Activated T-helper 1 cell treated with anti-CD3 and anti-CD28 coated beads, Interleukin-12 subunit alpha, Interleukin-12 subunit beta, Interleukin-2, Interleukin-4 antibody, amounts not matched to agents 30 ng/mL and 10 ng/mL and 1 ng/mL, durations not matched to agents 14 hours and 24 hours and 36 hours (primary cell): ENCODE data around the gene SLC22A1. TPM values are rescaled to one million over a fixed set of nuclear protein-coding genes. Genes with fewer than 3 reads are reported as not detected.

Experiments used
- DNase-seq: peaks from one replicate; pipeline ENCODE4 v3.0.0; 2021; ENCODE audit warnings: low spot score
- H3K27ac Mint-ChIP-seq: one replicate; pipeline ENCODE4 v1.8.0; 2021; ENCODE audit warnings: mild to moderate bottlenecking, mixed read lengths
- H3K27me3 Mint-ChIP-seq: one replicate; pipeline ENCODE4 v1.8.0; 2022; ENCODE audit warnings: mild to moderate bottlenecking, moderate library complexity, mixed read lengths; ENCODE audit not compliant: insufficient read depth
- H3K36me3 Mint-ChIP-seq: one replicate; pipeline ENCODE4 v1.8.0; 2021; ENCODE audit warnings: low read depth, mixed read lengths
- H3K4me1 Mint-ChIP-seq: one replicate; pipeline ENCODE4 v1.8.0; 2021; ENCODE audit warnings: low read depth, mixed read lengths
- H3K4me3 Mint-ChIP-seq: one replicate; pipeline ENCODE4 v1.8.0; 2021; ENCODE audit warnings: mild to moderate bottlenecking, moderate library complexity, mixed read lengths
- H3K9me3 Mint-ChIP-seq: one replicate; pipeline ENCODE4 v1.8.0; 2021; ENCODE audit warnings: mixed read lengths
- intact Hi-C: fragments of 100-400 bp; cut with micrococcal nuclease; formaldehyde crosslinking; loops from one replicate; pipeline ENCODE4 v1.15.1; 2024
- total RNA-seq: library from RNA; stranded (reverse); gene quantifications from 2 replicates; pipeline ENCODE4 v1.2.3, GENCODE V29; 2022

SLC22A1 gene
- total RNA-seq, 1 donor from 2014 or later = 3.7 TPM

DNA sequence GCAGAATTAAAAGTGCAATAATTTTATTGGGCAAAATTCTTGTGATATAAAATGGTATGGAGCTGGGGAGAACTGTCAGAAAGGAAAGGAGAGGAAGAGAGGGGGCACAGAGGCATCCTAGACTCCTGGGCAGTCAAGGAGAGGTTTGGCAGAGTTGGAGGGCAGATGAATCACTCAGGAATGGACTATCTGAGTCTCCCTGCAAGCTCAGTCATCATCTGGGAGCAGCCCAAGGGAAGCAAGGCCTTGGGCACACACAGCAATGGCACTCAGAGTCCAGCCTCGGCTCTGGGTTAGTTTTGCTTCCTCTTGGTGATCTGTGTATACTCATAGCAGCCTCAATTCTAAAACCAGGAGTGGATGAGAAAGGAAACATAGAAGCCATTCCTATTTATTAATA lies 67.2 kb downstream of the SLC22A1 start:
- Mint-ChIP-seq H3K27ac (no peak overlapping the region), H3K36me3 (peaks cover 2% of the 10 kb centered on the region), H3K4me1 (no peaks in the 10 kb centered on the region), H3K4me3 (no peak overlapping the region), H3K27me3 (peaks cover 4% of the 10 kb centered on the region), H3K9me3 (peaks cover 22% of the 10 kb centered on the region)
- intact Hi-C loops = no loop called here
- no peak for DNase-seq

DNA sequence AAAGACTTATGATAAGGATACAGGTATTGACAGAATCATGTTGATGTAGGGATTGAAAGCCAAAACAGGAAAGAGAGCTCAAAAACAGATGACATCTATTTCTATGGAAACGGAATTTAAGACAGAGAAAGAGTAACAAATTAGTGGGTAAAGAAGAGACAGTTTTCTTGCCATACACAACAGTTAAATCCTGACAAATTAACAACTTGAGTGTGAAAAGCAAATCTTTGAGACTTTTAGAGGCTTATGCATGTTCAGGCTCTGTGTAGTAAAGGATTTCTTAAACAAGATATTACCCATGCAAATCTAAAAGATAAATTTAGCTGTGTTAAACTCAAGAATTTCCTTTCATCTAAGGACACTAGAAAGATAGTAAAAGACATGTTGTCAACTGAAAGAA lies 68.5 kb downstream of the SLC22A1 start:
- Mint-ChIP-seq H3K4me1 (no peaks in the 10 kb centered on the region), H3K27ac (no peak overlapping the region)
- intact Hi-C loops = no loop called here

GRCh38 chr6:160190973-160191372 lies 69.4 kb downstream of the SLC22A1 start:
- intact Hi-C loops = no loop called here
- Mint-ChIP-seq H3K4me1 (no peaks in the 10 kb centered on the region), H3K27ac (no peak overlapping the region), H3K9me3 (peaks cover 30% of the 10 kb centered on the region), H3K27me3 (peaks cover 7% of the 10 kb centered on the region), H3K36me3 (peaks cover 2% of the 10 kb centered on the region), H3K4me3 (no peak overlapping the region)
- DNase-seq = no peak

More for the DNA sequence above, 68.5 kb downstream of the SLC22A1 start:
- no peak overlapping the region for H3K4me3 Mint-ChIP-seq
- DNase-seq = no peak
- H3K9me3 Mint-ChIP-seq = peaks cover 30% of the 10 kb centered on the region
- peaks cover 2% of the 10 kb centered on the region for H3K36me3 Mint-ChIP-seq
- H3K27me3 Mint-ChIP-seq = peaks cover 4% of the 10 kb centered on the region

- no peak overlapping the region for H3K4me3 Mint-ChIP-seq
- intact Hi-C loops = no loop called here
- H3K27me3 Mint-ChIP-seq = peaks cover 8% of the 10 kb centered on the region
- no peak for DNase-seq
- H3K9me3 Mint-ChIP-seq = peaks cover 30% of the 10 kb centered on the region
- no peaks in the 10 kb centered on the region for H3K4me1 Mint-ChIP-seq
- peaks cover 2% of the 10 kb centered on the region for H3K36me3 Mint-ChIP-seq
- H3K27ac Mint-ChIP-seq = no peak overlapping the region
These were observed 71.2 kb downstream of the SLC22A1 start for GRCh38 chr6:160192840-160193239.

GRCh38 chr6:160194808-160195207 lies 73.2 kb downstream of the SLC22A1 start:
- Mint-ChIP-seq H3K27me3 (peaks cover 10% of the 10 kb centered on the region), H3K9me3 (peaks cover 30% of the 10 kb centered on the region), H3K4me3 (no peak overlapping the region), H3K36me3 (peaks cover 2% of the 10 kb centered on the region), H3K27ac (no peak overlapping the region), H3K4me1 (no peaks in the 10 kb centered on the region)
- intact Hi-C loops = no loop called here
- no peak for DNase-seq

DNA sequence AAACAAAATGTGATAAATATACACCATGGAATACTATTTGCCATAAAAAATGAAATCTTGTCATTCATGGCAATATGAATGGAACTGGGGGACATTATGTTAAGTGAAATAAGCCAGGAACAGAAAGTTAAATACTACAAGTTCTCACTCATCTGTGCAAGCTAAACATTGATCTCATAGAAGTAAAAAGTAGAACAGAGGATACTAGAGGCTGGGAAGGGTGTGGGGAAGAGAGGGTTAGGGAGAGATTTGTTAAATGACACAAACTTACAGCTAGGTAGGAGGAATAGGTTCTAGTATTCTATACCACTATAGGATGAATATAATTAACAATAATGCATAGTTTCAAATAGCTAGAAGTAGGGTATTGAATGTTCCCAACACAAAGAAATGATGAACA lies 76.0 kb downstream of the SLC22A1 start:
- H3K27me3 Mint-ChIP-seq = peaks cover 10% of the 10 kb centered on the region
- intact Hi-C loops = no loop called here
- H3K36me3 Mint-ChIP-seq = peaks cover 2% of the 10 kb centered on the region
- H3K4me1 Mint-ChIP-seq = no peaks in the 10 kb centered on the region
- no peak overlapping the region for H3K27ac Mint-ChIP-seq
- H3K9me3 Mint-ChIP-seq = peaks cover 21% of the 10 kb centered on the region
- no peak overlapping the region for H3K4me3 Mint-ChIP-seq
- DNase-seq = no peak

DNA sequence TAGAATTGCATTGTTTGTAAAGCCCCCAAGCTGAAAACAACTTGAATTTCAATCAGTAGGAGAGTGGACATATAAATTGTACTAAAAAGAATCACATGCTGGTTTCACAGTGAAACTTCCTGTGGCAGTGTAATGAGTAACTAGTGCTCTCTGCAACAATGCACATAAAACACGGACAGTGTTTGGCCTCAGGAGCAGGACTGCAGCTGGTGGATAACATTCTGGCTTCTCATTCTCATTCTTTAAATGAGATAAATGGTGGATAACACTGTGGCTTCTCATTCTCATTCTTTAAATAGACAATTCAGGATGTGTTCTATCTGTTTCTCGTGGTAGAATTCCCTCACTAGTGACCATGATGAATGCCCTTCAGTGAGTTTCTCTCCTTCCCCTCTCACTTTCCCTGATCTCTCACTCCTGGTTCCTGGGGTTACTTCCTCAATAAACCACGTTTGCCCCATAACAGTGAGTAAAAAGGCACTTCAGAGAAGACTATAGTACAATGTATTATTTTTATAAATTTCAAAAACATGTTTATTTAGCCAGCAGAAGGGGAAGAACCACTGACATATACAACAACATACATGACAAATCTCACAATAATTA lies 77.1 kb downstream of the SLC22A1 start:
- Mint-ChIP-seq H3K4me1 (no peaks in the 10 kb centered on the region), H3K27ac (no peak overlapping the region), H3K4me3 (no peak overlapping the region), H3K9me3 (peaks cover 11% of the 10 kb centered on the region), H3K36me3 (no peaks in the 10 kb centered on the region), H3K27me3 (peaks cover 10% of the 10 kb centered on the region)
- intact Hi-C loops = no loop called here
- DNase-seq = no peak

- Mint-ChIP-seq H3K9me3 (no peaks in the 10 kb centered on the region), H3K4me1 (no peaks in the 10 kb centered on the region), H3K4me3 (no peak overlapping the region), H3K27me3 (peaks cover 7% of the 10 kb centered on the region), H3K27ac (no peak overlapping the region), H3K36me3 (no peaks in the 10 kb centered on the region)
- intact Hi-C loops = no loop called here
- no peak for DNase-seq
These were observed 79.4 kb downstream of the SLC22A1 start for GRCh38 chr6:160201061-160201460.

GRCh38 chr6:160202411-160202810 lies 80.8 kb downstream of the SLC22A1 start:
- Mint-ChIP-seq H3K4me3 (no peak overlapping the region), H3K4me1 (no peaks in the 10 kb centered on the region), H3K27ac (no peak overlapping the region), H3K36me3 (no peaks in the 10 kb centered on the region), H3K27me3 (peaks cover 7% of the 10 kb centered on the region), H3K9me3 (no peaks in the 10 kb centered on the region)
- DNase-seq = no peak
- intact Hi-C loops = no loop called here

DNA sequence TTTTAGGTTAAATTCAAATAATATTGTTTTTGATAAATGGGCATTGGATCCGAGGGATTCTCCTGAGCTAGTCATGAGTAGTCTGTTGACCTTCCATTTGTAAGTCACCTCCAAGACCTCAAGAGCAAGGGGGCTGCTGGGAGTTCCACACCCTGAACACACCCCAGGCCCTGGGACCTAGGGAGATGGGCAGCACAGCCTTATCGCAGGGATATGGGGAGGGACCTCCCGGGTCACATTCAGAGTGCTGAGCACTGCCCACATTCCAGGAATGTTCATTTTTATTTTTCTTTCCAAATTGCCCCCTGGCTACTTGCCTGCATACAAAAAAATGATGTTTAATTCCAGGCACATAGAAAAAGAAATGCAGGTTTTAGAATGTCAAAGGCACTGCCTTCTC lies 81.5 kb downstream of the SLC22A1 start:
- Mint-ChIP-seq H3K4me3 (no peak overlapping the region), H3K9me3 (peaks cover 4% of the 10 kb centered on the region), H3K27ac (no peak overlapping the region), H3K4me1 (no peaks in the 10 kb centered on the region), H3K36me3 (no peaks in the 10 kb centered on the region), H3K27me3 (peaks cover 7% of the 10 kb centered on the region)
- DNase-seq = no peak
- intact Hi-C loops = no loop called here

- H3K4me3 Mint-ChIP-seq = no peak overlapping the region
- no peak for DNase-seq
- H3K27me3 Mint-ChIP-seq = peaks cover 7% of the 10 kb centered on the region
- no peak overlapping the region for H3K27ac Mint-ChIP-seq
- H3K4me1 Mint-ChIP-seq = no peaks in the 10 kb centered on the region
- H3K9me3 Mint-ChIP-seq = peaks cover 6% of the 10 kb centered on the region
- H3K36me3 Mint-ChIP-seq = no peaks in the 10 kb centered on the region
- intact Hi-C loops = no loop called here
These were observed 81.9 kb downstream of the SLC22A1 start for GRCh38 chr6:160203522-160203921.

GRCh38 chr6:160203953-160204352 lies 82.3 kb downstream of the SLC22A1 start:
- intact Hi-C loops = no loop called here
- H3K4me3 Mint-ChIP-seq = no peak overlapping the region
- H3K27ac Mint-ChIP-seq = no peak overlapping the region
- H3K4me1 Mint-ChIP-seq = no peaks in the 10 kb centered on the region
- H3K27me3 Mint-ChIP-seq = peaks cover 5% of the 10 kb centered on the region
- no peaks in the 10 kb centered on the region for H3K36me3 Mint-ChIP-seq
- H3K9me3 Mint-ChIP-seq = peaks cover 6% of the 10 kb centered on the region
- no peak for DNase-seq

GRCh38 chr6:160204710-160205109 lies 83.1 kb downstream of the SLC22A1 start:
- no peak overlapping the region for H3K4me3 Mint-ChIP-seq
- H3K4me1 Mint-ChIP-seq = no peaks in the 10 kb centered on the region
- intact Hi-C loops = no loop called here
- H3K27ac Mint-ChIP-seq = no peak overlapping the region
- H3K27me3 Mint-ChIP-seq = peaks cover 5% of the 10 kb centered on the region
- peaks cover 6% of the 10 kb centered on the region for H3K9me3 Mint-ChIP-seq
- no peaks in the 10 kb centered on the region for H3K36me3 Mint-ChIP-seq
- no peak for DNase-seq

DNA sequence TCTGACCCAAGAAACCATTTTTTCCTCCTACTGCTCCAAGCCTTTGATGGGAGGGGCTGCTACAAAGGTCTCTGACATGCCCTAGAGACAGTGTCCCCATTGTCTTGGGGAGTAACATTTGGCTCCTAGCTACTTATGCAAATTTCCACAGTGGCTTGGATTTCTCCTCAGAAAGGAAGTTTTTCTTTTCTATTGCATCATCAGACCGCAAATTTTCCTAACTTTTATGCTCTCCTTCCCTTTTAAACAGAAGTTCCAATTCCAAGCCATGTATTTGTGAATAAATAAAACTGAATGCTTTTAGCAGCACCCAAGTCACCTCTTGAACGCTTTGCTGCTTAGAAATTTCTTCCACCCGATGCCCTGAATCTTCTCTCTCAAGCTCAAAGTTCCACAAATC lies 86.0 kb downstream of the SLC22A1 start:
- intact Hi-C loops = no loop called here
- Mint-ChIP-seq H3K27ac (no peak overlapping the region), H3K4me3 (no peak overlapping the region), H3K4me1 (no peaks in the 10 kb centered on the region), H3K27me3 (peaks cover 7% of the 10 kb centered on the region), H3K36me3 (no peaks in the 10 kb centered on the region), H3K9me3 (peaks cover 6% of the 10 kb centered on the region)
- no peak for DNase-seq
